K562 (cell line): ENCODE measurements around the gene FOSL1. TPM values are rescaled to one million over a fixed set of nuclear protein-coding genes. Genes with fewer than 3 reads are reported as not detected.

ENCODE experiments used
- CBX3 ChIP-seq, 2 experiments: IDR thresholded peaks; 1 replicate in 1 of 2; 2 replicates in 1 of 2; pipeline ENCODE4 v1.6.1; 2012; ENCODE audit warnings: inconsistent platforms in 2 of 2, low read length in 2 of 2, borderline replicate concordance in 1 of 2, control low read depth in 1 of 2
- CHD2 ChIP-seq: IDR thresholded peaks from 2 replicates; pipeline ENCODE4 v1.6.1; 2011; ENCODE audit warnings: low read depth, low read length
- EZH2 ChIP-seq: IDR thresholded peaks from 2 replicates; pipeline ENCODE4 v1.6.1; 2012; ENCODE audit warnings: low read depth, mild to moderate bottlenecking, inconsistent platforms, low read length, borderline replicate concordance
- HNRNPK ChIP-seq: fragments of 200-400 bp; formaldehyde crosslinking; IDR thresholded peaks from one replicate; pipeline ENCODE4 v1.6.1; 2018; ENCODE audit warnings: mild to moderate bottlenecking, low read depth, low read length; ENCODE audit not compliant: poor library complexity, severe bottlenecking
- MIER1 ChIP-seq: fragments of 450-650 bp; IDR thresholded peaks from 2 replicates; pipeline ENCODE4 v1.6.1; 2016; ENCODE audit warnings: antibody characterized with exemption, mild to moderate bottlenecking, low read depth
- MTA1 ChIP-seq: fragments of 450-650 bp; IDR thresholded peaks from 2 replicates; pipeline ENCODE4 v1.6.1; 2017; ENCODE audit warnings: borderline replicate concordance
- NKRF ChIP-seq: fragments of 450-650 bp; IDR thresholded peaks from 2 replicates; pipeline ENCODE4 v1.6.1; 2016; ENCODE audit warnings: borderline replicate concordance
- NR2C1 ChIP-seq, 2 experiments: fragments of 450-650 bp; IDR thresholded peaks; 2 replicates each; pipeline ENCODE4 v1.6.1; 2017; ENCODE audit warnings: mild to moderate bottlenecking in 2 of 2, antibody characterized with exemption in 1 of 2, inconsistent platforms in 1 of 2, missing compliant biosample characterization in 1 of 2, missing genetic modification characterization in 1 of 2
- NUFIP1 ChIP-seq: fragments of 450-650 bp; IDR thresholded peaks from 2 replicates; pipeline ENCODE4 v1.6.1; 2018; ENCODE audit not compliant: partially characterized antibody
- PHB ChIP-seq: fragments of 250-450 bp; sonication (Bioruptor Pico); IDR thresholded peaks from 2 replicates; pipeline ENCODE4 v1.5.0; 2021
- RAD51 ChIP-seq: fragments of 450-650 bp; IDR thresholded peaks from 2 replicates; pipeline ENCODE4 v1.7.1; 2016; ENCODE audit warnings: low read depth, mild to moderate bottlenecking, borderline replicate concordance
- RCOR1 ChIP-seq, 2 experiments: IDR thresholded peaks; 2 replicates each; pipeline ENCODE4 v1.6.1; 2012; ENCODE audit warnings: low read depth in 2 of 2, low read length in 2 of 2, borderline replicate concordance in 1 of 2, improper control_type of control experiment in 1 of 2
- SRSF3 ChIP-seq: fragments of 200-400 bp; formaldehyde crosslinking; IDR thresholded peaks from 2 replicates; pipeline ENCODE4 v1.6.1; 2016; ENCODE audit warnings: mild to moderate bottlenecking, low read length, moderate library complexity; ENCODE audit not compliant: insufficient read depth
- ZBED1 ChIP-seq: IDR thresholded peaks from 2 replicates; pipeline ENCODE4 v1.6.1; 2014
- ZBTB34 ChIP-seq: fragments of 250-450 bp; sonication (Bioruptor Pico); IDR thresholded peaks from 2 replicates; pipeline ENCODE4 v1.8.0; 2021; ENCODE audit warnings: mild to moderate bottlenecking, moderate library complexity
- ZC3H11A ChIP-seq: IDR thresholded peaks from 2 replicates; pipeline ENCODE4 v1.6.1; 2012; ENCODE audit warnings: low read depth, low read length, improper control_type of control experiment
- ZEB2 ChIP-seq: fragments of 450-650 bp; IDR thresholded peaks from 2 replicates; pipeline ENCODE4 v1.6.1; 2016
- ZNF311 ChIP-seq: fragments of 250-450 bp; sonication (Bioruptor Pico); IDR thresholded peaks from 2 replicates; pipeline ENCODE4 v1.4.0; 2020; ENCODE audit warnings: mild to moderate bottlenecking, moderate library complexity
- ZNF586 ChIP-seq: fragments of 450-650 bp; formaldehyde crosslinking; conservative IDR thresholded peaks from 2 replicates; pipeline ENCODE4 v1.4.0; 2020; ENCODE audit warnings: mild to moderate bottlenecking, moderate library complexity
- polyA plus RNA-seq, 8 experiments: library from polyadenylated mRNA; depleted of rRNA in 4 of 8; stranded (reverse) in 5 of 8; unstranded in 3 of 8; fragments of >200 nt; fragmentation: Nextera tagmentation in 2 of 8; fragmentation: Illumina TruSeq in 1 of 8; extraction: Ambion mirVana in 2 of 8; extraction: Trizol in 1 of 8; gene quantifications; 2 replicates each; pipeline versions ENCODE4 v1.2.1 to v1.2.3, GENCODE V29; 2011 to 2014; ENCODE audit warnings: inconsistent platforms in 1 of 8, missing spikeins in 1 of 8
- total RNA-seq, 7 experiments: library from RNA; depleted of rRNA in 6 of 7; stranded (reverse); fragments of >200 nt in 6 of 7; fragmentation: Illumina TruSeq in 2 of 7; extraction: Trizol in 2 of 7; gene quantifications; 2 replicates each; pipeline versions ENCODE4 v1.2.1 to v1.2.3, GENCODE V29; 2011 to 2021; ENCODE audit warnings: low replicate concordance in 1 of 7
- TF ChIP-seq, protein P1 (sequence below): fragments of 250-450 bp; sonication (Bioruptor Pico); IDR thresholded peaks from 2 replicates; pipeline ENCODE4 v1.5.0; 2021
- TF ChIP-seq, protein P2 (sequence below), 2 experiments: fragments of 450-650 bp; conservative IDR thresholded peaks; 2 replicates each; pipeline ENCODE4 v1.6.1; 2017; ENCODE audit warnings: mild to moderate bottlenecking in 2 of 2, moderate library complexity in 2 of 2

The FOSL1 gene
- total and polyA plus RNA-seq, 9 of the 15 experiments (the other 6 are each of a cell fraction or from before 2014, with no cell fraction given): 3.5 to 39.6 (median 10.0) TPM

- TF ChIP-seq ZNF586 (no peak), ZNF311 (CRISPR knock-in tag) (no peak), ZC3H11A (no peak), MIER1 (no peak), MTA1 (no peak; the same call in 1 of the 2 replicates), NR2C1 (IDR thresholded peaks at IDR 0.05) (peak; percentile 68), NR2C1 (tag; IDR thresholded peaks at IDR 0.05) (peak; percentile 60), SRSF3 (no peak; the same call in 1 of the 2 replicates), EZH2 (no peak), ZBTB34 (no peak), RCOR1 (IDR thresholded peaks at IDR 0.05; ENCODE audit: borderline replicate concordance in 1 of 2, low read depth in 2 of 2, low read length in 2 of 2) (peak in 1 of 2 experiments; percentile 65; a peak in 2 of 4 replicates), HNRNPK (no peak), CHD2 (no peak), RAD51 (peak; percentile 47; the same call in 1 of the 2 replicates), PHB (no peak), ZBED1 (no peak), ZEB2 (no peak; the same call in 1 of the 2 replicates), NUFIP1 (no peak), NKRF (no peak), CBX3 (IDR thresholded peaks at IDR 0.05; ENCODE audit: borderline replicate concordance in 1 of 2, low read length in 2 of 2) (peak in 1 of 2 experiments; percentile 68; a peak in 1 of 3 replicates)
- TF ChIP-seq, protein P1, sequence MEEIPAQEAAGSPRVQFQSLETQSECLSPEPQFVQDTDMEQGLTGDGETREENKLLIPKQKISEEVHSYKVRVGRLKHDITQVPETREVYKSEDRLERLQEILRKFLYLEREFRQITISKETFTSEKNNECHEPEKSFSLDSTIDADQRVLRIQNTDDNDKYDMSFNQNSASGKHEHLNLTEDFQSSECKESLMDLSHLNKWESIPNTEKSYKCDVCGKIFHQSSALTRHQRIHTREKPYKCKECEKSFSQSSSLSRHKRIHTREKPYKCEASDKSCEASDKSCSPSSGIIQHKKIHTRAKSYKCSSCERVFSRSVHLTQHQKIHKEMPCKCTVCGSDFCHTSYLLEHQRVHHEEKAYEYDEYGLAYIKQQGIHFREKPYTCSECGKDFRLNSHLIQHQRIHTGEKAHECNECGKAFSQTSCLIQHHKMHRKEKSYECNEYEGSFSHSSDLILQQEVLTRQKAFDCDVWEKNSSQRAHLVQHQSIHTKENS (CRISPR knock-in tag): no peak
- TF ChIP-seq, protein P2, sequence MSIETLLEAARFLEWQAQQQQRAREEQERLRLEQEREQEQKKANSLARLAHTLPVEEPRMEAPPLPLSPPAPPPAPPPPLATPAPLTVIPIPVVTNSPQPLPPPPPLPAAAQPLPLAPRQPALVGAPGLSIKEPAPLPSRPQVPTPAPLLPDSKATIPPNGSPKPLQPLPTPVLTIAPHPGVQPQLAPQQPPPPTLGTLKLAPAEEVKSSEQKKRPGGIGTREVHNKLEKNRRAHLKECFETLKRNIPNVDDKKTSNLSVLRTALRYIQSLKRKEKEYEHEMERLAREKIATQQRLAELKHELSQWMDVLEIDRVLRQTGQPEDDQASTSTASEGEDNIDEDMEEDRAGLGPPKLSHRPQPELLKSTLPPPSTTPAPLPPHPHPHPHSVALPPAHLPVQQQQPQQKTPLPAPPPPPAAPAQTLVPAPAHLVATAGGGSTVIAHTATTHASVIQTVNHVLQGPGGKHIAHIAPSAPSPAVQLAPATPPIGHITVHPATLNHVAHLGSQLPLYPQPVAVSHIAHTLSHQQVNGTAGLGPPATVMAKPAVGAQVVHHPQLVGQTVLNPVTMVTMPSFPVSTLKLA (conservative IDR thresholded peaks at IDR 0.05): peak; percentile 66 to 82
Measured at GRCh38 chr11:65860278-65861164, 39.7 kb downstream of the FOSL1 start, which contains the start of gene MUS81 (continued).
